Heart left ventricle (tissue), 16 donors: ENCODE results near the gene PHACTR1. TPM values are rescaled to one million over a fixed set of nuclear protein-coding genes. Genes with fewer than 3 reads are reported as not detected.
"Not testable (repeated sequence)": the region's sequence is repeated elsewhere in the genome, so short reads cannot be mapped to it uniquely, and the experiment has no call there.

Experiments
- ATAC-seq, 4 donors: fragments of 200-7000 bp; cut with Tn5 transposase; one replicate each; pipeline ENCODE4 v1.9.1; 2020 to 2022; ENCODE audit warnings: moderate library complexity in 4 of 4, mild to moderate bottlenecking in 3 of 4, moderate number of reproducible peaks in 1 of 4
- DNase-seq, 5 donors: peaks; one replicate each; pipeline ENCODE4 v3.0.0-alpha.2; 2020
- H3K27ac ChIP-seq, 12 donors: fragments of 200-600 bp; sonication (generic) in 4 of 12; one replicate each; pipeline versions ENCODE4 v1.5.0 to v1.8.0; 2016 to 2022; ENCODE audit warnings: mild to moderate bottlenecking in 2 of 12
- H3K27me3 ChIP-seq, 9 donors: fragments of 200-600 bp; sonication (generic) in 2 of 9; one replicate each; pipeline versions ENCODE4 v1.5.1 to v1.8.0; 2016 to 2022; ENCODE audit warnings: mild to moderate bottlenecking in 3 of 9
- H3K36me3 ChIP-seq, 9 donors: fragments of 200-600 bp; sonication (generic) in 2 of 9; one replicate each; pipeline versions ENCODE4 v1.5.0 to v1.8.0; 2018 to 2022; ENCODE audit warnings: mild to moderate bottlenecking in 2 of 9
- H3K4me1 ChIP-seq, 12 donors: fragments of 200-600 bp; sonication (generic) in 4 of 12; one replicate each; pipeline versions ENCODE4 v1.5.0 to v1.8.0; 2016 to 2022; ENCODE audit warnings: mild to moderate bottlenecking in 3 of 12
- H3K4me3 ChIP-seq, 12 donors: fragments of 200-600 bp; sonication (generic) in 4 of 12; one replicate each; pipeline versions ENCODE4 v1.5.0 to v1.8.0; 2017 to 2022; ENCODE audit warnings: mild to moderate bottlenecking in 9 of 12, moderate library complexity in 4 of 12
- H3K9me3 ChIP-seq, 12 donors: fragments of 200-600 bp; sonication (generic) in 4 of 12; one replicate each; pipeline versions ENCODE4 v1.5.0 to v1.8.0; 2016 to 2022; ENCODE audit warnings: mild to moderate bottlenecking in 1 of 12
- CTCF ChIP-seq, 12 donors: fragments of 200-600 bp; sonication (generic) in 4 of 12; IDR thresholded peaks; one replicate each; pipeline versions ENCODE4 v1.5.0 to v1.8.0; 2018 to 2022; ENCODE audit warnings: antibody characterized with exemption in 12 of 12, mild to moderate bottlenecking in 5 of 12
- POLR2A ChIP-seq, 2 donors: fragments of 450-650 bp; IDR thresholded peaks; one replicate each; pipeline ENCODE4 v1.6.1; 2017; ENCODE audit warnings: antibody characterized with exemption in 2 of 2, mild to moderate bottlenecking in 2 of 2, moderate library complexity in 2 of 2
- WGBS, 4 donors: extraction: QIAGEN DNeasy Blood & Tissue Kit in 2 of 4; methylation state at CpG; one replicate each; pipeline versions ENCODE4 v1.1.5 to v1.1.7; 2013 to 2018; 5-methylcytosine and 5-hydroxymethylcytosine counted together
- intact Hi-C, 10 donors: fragments of 100-400 bp; cut with DNase I; formaldehyde crosslinking; loops; one replicate each; pipeline versions ENCODE4 v1.11.1 to v1.14.2; 2022
- polyA plus RNA-seq, 2 donors: library from polyadenylated mRNA; stranded (reverse); fragments of 200-250 nt; gene quantifications; one replicate each; pipeline ENCODE4 v1.2.3, GENCODE V29; 2013
- total RNA-seq, 9 donors: library from RNA; depleted of rRNA in 2 of 9; stranded (reverse); fragments of >200 nt in 2 of 9; fragmentation: NEBNext Ultra II Directional in 3 of 9; extraction: Animal tissue kit (Norgen Biotek cat#: 25700) in 3 of 9; gene quantifications; one replicate each; pipeline versions ENCODE4 v1.1.0 to v1.2.4, GENCODE V29; 2016 to 2023
- donor health status: ischemic (EF 13 %, LVEDD 7.1; RV severe dilation, severe dysfunction).
- donor health status: healthy with polysubstance abuse.
- donor health status: DM: no; HTN: yes; CAD: no.
- donor health status: DM: no; HTN: no; CAD: no.
- donor health status: ischemic (EF 25% LVEDD 6.9; RV normal size, moderate dysfunction).
- donor health status: ischemic (EF 25% LVEDD 5.7; RV mildly dilated, moderate dysfunction).
- donor health status: healthy.
- donor health status: DM: yes; HTN: yes; CAD: no.
- donor health status: ischemic (EF 35%, LVEDD 5.7; RV mildly dilated, moderate dysfunction).
- donor health status: nonischemic (EF 11% LVEDD 7.7; RV severe dilation, severe dysfunction).
- donor health status: DM: yes; HTN: yes; CAD: no.
- donor health status: PGD.
- donor health status: ischemic (EF 29% LVEDD 5.4; RV normal size, mild dysfunction).
- donor health status: nonischemic (EF 23%, LVEDD 6.1; RV moderate dilation, normal function).

PHACTR1 gene
- total and polyA plus RNA-seq, 11 donors: 21.2 to 238 (median 87.4) TPM

GRCh38 chr6:13319891-13320564 lies 603.5 kb downstream of the PHACTR1 start:
- no peaks in the 10 kb centered on the region for H3K9me3 ChIP-seq
- H3K27ac ChIP-seq: no peak overlapping the region
- peaks cover 4 to 100% (median 100%) of the 10 kb centered on the region in 9 donors for H3K36me3 ChIP-seq
- H3K27me3 ChIP-seq: no peaks in the 10 kb centered on the region
- H3K4me3 ChIP-seq: no peak overlapping the region
- H3K4me1 ChIP-seq: peaks cover 0 to 6% (median 0%) of the 10 kb centered on the region in 12 donors
- TF ChIP-seq POLR2A (IDR thresholded peaks at IDR 0.05): no peak
- no peak for TF ChIP-seq CTCF (IDR thresholded peaks at IDR 0.05)
- DNase-seq (no peak), ATAC-seq (no peak)
- intact Hi-C loops: loop anchor here in 3 of 10 donors (10.0 kb wide), 2 partner anchors 125 to 305 kb away; no protein-coding TSS in a partner anchor
- 91 to 96% (median 94%) methylated on average over 5 of the region's 5 CpGs for WGBS, 4 donors

GRCh38 chr6:13326031-13326586 lies 609.5 kb downstream of the PHACTR1 start:
- H3K27ac ChIP-seq, DNase-seq, H3K9me3 ChIP-seq, H3K27me3 ChIP-seq, ATAC-seq, H3K4me3 ChIP-seq: not testable (repeated sequence)
- 89 to 95% (median 95%) methylated on average over 3 of the region's 3 CpGs for WGBS, 4 donors
- Histone ChIP-seq H3K36me3 (peaks cover 0 to 56% (median 52%) of the 10 kb centered on the region in 9 donors), H3K4me1 (peaks cover 0 to 37% (median 18%) of the 10 kb centered on the region in 12 donors)
- intact Hi-C loops: loop anchor here in 6 of 10 donors (5.0 to 10.0 kb wide), 6 partner anchors 129 to 414 kb away; partner anchors contain the start of gene NOL7 (in 1 of the 6)

- WGBS, 4 donors: 0 to 1% (median 1%) methylated on average over 10 of the region's 10 CpGs
- Histone ChIP-seq H3K27me3 (no peaks in the 10 kb centered on the region), H3K4me1 (peaks cover 0 to 46% (median 18%) of the 10 kb centered on the region in 12 donors), H3K4me3 (peak overlapping the region; percentile 53 to 94 (median 86)), H3K9me3 (no peaks in the 10 kb centered on the region), H3K27ac (peak overlapping the region in 11 of 12 donors; percentile 77 to 97 (median 95)), H3K36me3 (peaks cover 0 to 41% (median 36%) of the 10 kb centered on the region in 9 donors)
- no peak for ATAC-seq
- DNase-seq: no peak
- intact Hi-C loops: loop anchor here in 7 of 10 donors (2.0 to 10.0 kb wide), 7 partner anchors 130 to 415 kb away; partner anchors contain the start of genes NOL7 (in 1 of the 7) and SIRT5 (in 1 of the 7)
- no peak for TF ChIP-seq CTCF (IDR thresholded peaks at IDR 0.05)
- TF ChIP-seq POLR2A (IDR thresholded peaks at IDR 0.05): no peak
Measured at GRCh38 chr6:13327691-13328075, 611.1 kb downstream of the PHACTR1 start.

GRCh38 chr6:13328076-13328874 lies 611.7 kb downstream of the PHACTR1 start, which contains the start of gene TBC1D7:
TBC1D7 (minus strand) TSS chr6:13328537; CDS start chr6:13326898, 1,639 bp downstream.
- Histone ChIP-seq H3K4me1 (peaks cover 0 to 43% (median 18%) of the 10 kb centered on the region in 12 donors), H3K36me3 (peaks cover 0 to 35% (median 30%) of the 10 kb centered on the region in 9 donors), H3K4me3 (peak within 1 kb of the TSS; percentile 53 to 94 (median 86)), H3K27ac (peak within 1 kb of the TSS; percentile 75 to 97 (median 94)), H3K27me3 (no peaks in the 10 kb centered on the region), H3K9me3 (no peaks in the 10 kb centered on the region)
- ATAC-seq (peak; percentile 72 to 97 (median 96)), DNase-seq (peak; percentile 92 to 97 (median 94))
- intact Hi-C loops: loop anchor here in 7 of 10 donors (2.0 to 10.0 kb wide), 7 partner anchors 131 to 416 kb away; partner anchors contain the start of genes NOL7 (in 1 of the 7) and SIRT5 (in 1 of the 7)
- WGBS, 4 donors: 0 to 1% (median 1%) methylated on average over 23 to 63 of the region's 63 CpGs
- TF ChIP-seq POLR2A (IDR thresholded peaks at IDR 0.05) (peak in 1 of 2 donors; percentile 93), CTCF (IDR thresholded peaks at IDR 0.05) (peak in 4 of 12 donors; percentile 5 to 23 (median 12))
